Muscle of leg (tissue), 11 donors: Measurements from ENCODE around the gene PMFBP1. TPM values are rescaled to one million over a fixed set of nuclear protein-coding genes. Genes with fewer than 3 reads are reported as not detected.

Experiments
- DNase-seq: peaks from one replicate; pipeline ENCODE4 v3.0.0; 2013
- H3K27ac ChIP-seq: one replicate; pipeline ENCODE4 v1.5.1; 2013; ENCODE audit warnings: mild to moderate bottlenecking, low read length, control low read depth
- H3K27me3 ChIP-seq: one replicate; pipeline ENCODE4 v1.6.1; 2013; ENCODE audit warnings: low read length; ENCODE audit not compliant: control insufficient read depth, insufficient read depth
- H3K36me3 ChIP-seq: one replicate; pipeline ENCODE4 v1.6.1; 2013; ENCODE audit warnings: low read length; ENCODE audit not compliant: control insufficient read depth, insufficient read depth
- H3K4me1 ChIP-seq: one replicate; pipeline ENCODE4 v1.6.1; 2013; ENCODE audit warnings: low read length; ENCODE audit not compliant: control insufficient read depth, insufficient read depth
- H3K4me3 ChIP-seq: one replicate; pipeline ENCODE4 v1.5.1; 2013; ENCODE audit warnings: low read length, control low read depth
- H3K9me3 ChIP-seq: replicated peaks from 2 replicates; pipeline ENCODE4 v1.6.1; 2013; ENCODE audit warnings: low read depth, low read length; ENCODE audit not compliant: control insufficient read depth
- WGBS: methylation state at CpG from one replicate; pipeline ENCODE4 v1.1.5; 2013; ENCODE audit warnings: missing lambda C conversion rate; ENCODE audit not compliant: insufficient coverage; 5-methylcytosine and 5-hydroxymethylcytosine counted together
- polyA plus RNA-seq, 8 donors: library from polyadenylated mRNA; unstranded; fragments of 120-200 nt; gene quantifications; one replicate each; pipeline versions ENCODE4 v1.2.1 to v1.2.3, GENCODE V29; 2013; ENCODE audit warnings: inconsistent platforms in 1 of 8, low replicate concordance in 1 of 8; ENCODE audit not compliant: insufficient read length in 8 of 8, insufficient read depth in 1 of 8
- total RNA-seq: library from RNA; stranded (reverse); fragments of 120-200 nt; gene quantifications from one replicate; pipeline ENCODE4 v1.2.4, GENCODE V29; 2013

The PMFBP1 gene
- total and polyA plus RNA-seq, 9 donors: 0.40 to 3.7 (median 1.6) TPM

DNA sequence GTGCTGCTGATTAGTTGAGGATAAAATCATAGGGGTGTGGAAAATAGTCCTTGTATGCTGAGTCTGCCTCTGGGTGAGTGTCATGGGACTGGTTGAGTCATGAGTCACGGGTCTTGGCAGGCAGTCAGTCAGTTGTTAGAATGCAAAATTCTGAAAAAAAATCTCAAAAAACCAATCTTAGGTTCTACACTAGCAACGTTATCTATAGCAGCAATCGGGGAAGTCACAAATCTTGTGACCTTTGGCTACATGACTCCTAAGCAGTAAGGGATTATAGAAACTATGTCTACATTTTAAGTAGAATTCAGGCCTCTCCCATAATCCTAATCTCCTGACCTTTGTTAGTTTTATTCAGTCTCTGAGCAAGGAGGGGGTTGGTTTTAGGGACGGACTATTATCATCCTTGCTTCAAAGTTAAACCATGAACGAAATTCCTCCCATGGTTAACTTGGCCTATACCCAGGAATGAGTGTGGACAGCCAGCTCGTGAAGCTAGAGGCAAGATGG, 18.0 kb upstream of the PMFBP1 start:
- 74% methylated on average over 3 of the region's 6 CpGs for WGBS
- no peak overlapping the region for H3K27ac ChIP-seq
- DNase-seq: peak; percentile 47

DNA sequence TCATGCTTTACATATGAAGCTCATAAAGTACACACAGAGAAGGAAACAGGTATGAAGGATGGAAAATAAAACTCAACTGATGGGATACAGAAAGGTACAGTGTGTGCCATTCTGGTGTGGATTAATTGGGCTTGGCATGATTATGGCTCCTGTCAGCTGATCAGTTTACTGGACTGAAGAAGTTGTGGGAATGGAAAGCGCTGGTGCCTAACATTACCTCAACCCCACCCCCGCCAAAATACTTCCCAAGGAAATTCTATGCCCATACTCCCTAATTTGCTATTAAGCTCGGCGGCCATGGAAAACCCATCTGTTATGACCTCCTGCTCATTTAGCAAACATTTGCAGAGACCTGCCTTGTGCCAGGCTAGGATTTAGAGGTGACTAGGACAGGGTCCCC, 16.6 kb upstream of the PMFBP1 start:
- DNase-seq: no peak
- H3K36me3 ChIP-seq: no peaks in the 10 kb centered on the region
- 88% methylated on average over 3 of the region's 4 CpGs for WGBS

More for the DNA sequence above, 18.0 kb upstream of the PMFBP1 start:
- Histone ChIP-seq H3K4me1 (no peaks in the 10 kb centered on the region), H3K4me3 (no peak overlapping the region), H3K9me3 (no peaks in the 10 kb centered on the region), H3K36me3 (no peaks in the 10 kb centered on the region), H3K27me3 (no peaks in the 10 kb centered on the region)

DNA sequence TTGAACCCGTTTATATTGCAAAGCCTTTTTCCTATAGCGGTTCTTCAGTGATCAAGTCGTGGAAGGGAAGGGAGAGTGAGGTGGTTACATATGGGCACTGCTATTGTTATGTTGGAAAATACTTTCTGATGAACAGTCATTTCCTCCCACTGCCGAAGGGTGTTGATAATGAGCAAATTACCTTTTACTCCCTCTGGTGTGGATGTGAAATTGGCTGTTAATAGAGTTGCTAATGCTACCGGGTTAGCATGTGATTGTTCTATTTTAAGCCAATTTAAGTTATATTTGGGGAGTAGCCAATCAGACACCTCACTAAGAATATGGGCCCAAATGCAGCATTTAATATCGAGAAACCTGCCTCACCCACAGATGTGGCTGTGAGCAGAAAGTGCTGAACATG, 15.6 kb upstream of the PMFBP1 start:
- Histone ChIP-seq H3K36me3 (no peaks in the 10 kb centered on the region), H3K4me3 (no peak overlapping the region), H3K27me3 (no peaks in the 10 kb centered on the region), H3K27ac (no peak overlapping the region), H3K9me3 (no peaks in the 10 kb centered on the region), H3K4me1 (no peaks in the 10 kb centered on the region)
- no peak for DNase-seq
- no CpG with 5 or more reads among the region's 6 CpGs for WGBS

More for the DNA sequence above, 16.6 kb upstream of the PMFBP1 start:
- no peak overlapping the region for H3K4me3 ChIP-seq
- H3K27ac ChIP-seq: no peak overlapping the region
- H3K9me3 ChIP-seq: no peaks in the 10 kb centered on the region
- H3K4me1 ChIP-seq: no peaks in the 10 kb centered on the region
- H3K27me3 ChIP-seq: no peaks in the 10 kb centered on the region

DNA sequence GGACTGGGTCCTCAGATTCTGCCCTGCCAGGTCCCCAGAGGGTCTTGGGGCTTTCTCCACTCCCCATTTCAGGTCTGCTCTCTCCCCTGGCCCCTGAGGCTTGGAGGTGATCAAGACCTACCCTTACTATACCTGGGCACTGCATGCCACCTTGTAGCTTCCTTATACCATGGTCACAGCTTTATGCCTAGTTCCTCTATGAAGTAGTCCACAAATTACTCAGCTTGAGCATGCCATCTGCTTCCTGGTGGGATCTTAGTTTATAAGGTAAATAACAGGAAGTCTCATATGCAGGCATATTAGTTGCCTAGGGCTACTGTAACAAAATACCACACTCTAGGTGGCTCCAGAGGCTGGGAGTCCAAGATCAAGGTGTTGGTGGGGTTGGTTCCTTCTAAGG, 11.0 kb upstream of the PMFBP1 start:
- no peak for DNase-seq
- no peaks in the 10 kb centered on the region for H3K9me3 ChIP-seq
- H3K4me1 ChIP-seq: peaks cover 6% of the 10 kb centered on the region
- no peaks in the 10 kb centered on the region for H3K36me3 ChIP-seq
- H3K27me3 ChIP-seq: no peaks in the 10 kb centered on the region
- no peak overlapping the region for H3K4me3 ChIP-seq
- H3K27ac ChIP-seq: no peak overlapping the region

DNA sequence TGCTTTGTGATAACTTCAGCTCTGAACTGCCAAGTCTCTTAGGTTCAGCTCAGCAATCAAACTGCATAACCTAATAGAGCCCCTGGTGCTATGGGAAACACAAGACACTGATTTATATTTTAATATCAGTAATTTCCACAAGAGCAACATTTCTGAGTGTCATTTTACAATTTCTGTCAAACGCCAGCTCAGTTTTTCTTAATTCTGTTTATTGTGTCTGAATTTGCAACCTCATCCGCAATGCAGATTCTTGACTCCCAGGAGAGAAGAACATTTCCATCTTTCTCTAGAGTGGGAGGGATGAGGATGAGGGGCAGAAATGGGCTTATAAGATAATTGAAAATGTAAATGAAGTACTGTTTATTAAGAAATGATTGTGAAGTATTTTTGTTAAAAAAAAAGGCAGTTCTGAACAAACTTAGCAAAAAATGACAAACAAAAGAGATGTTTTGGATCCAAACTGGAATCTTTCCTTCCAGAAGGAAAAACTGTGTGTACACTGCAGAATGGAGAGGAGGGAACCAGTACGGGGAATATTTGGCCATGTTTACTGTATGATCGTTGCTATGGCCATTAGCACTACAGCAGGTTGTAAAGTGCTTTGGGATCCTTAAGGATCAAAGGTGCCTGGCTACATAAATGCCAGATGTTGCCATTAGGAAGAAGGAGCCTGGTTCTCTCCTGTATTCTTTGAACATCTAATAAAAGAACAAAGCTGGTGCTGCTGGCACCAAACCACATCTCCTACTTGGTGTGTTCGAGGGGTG, 7.4 kb upstream of the PMFBP1 start:
- Histone ChIP-seq H3K27me3 (no peaks in the 10 kb centered on the region), H3K36me3 (no peaks in the 10 kb centered on the region), H3K4me1 (peaks cover 6% of the 10 kb centered on the region), H3K27ac (peak overlapping the region; percentile 47), H3K4me3 (no peak overlapping the region), H3K9me3 (no peaks in the 10 kb centered on the region)
- DNase-seq: peak; percentile 81
- 33% methylated on average over 1 of the region's 5 CpGs for WGBS

DNA sequence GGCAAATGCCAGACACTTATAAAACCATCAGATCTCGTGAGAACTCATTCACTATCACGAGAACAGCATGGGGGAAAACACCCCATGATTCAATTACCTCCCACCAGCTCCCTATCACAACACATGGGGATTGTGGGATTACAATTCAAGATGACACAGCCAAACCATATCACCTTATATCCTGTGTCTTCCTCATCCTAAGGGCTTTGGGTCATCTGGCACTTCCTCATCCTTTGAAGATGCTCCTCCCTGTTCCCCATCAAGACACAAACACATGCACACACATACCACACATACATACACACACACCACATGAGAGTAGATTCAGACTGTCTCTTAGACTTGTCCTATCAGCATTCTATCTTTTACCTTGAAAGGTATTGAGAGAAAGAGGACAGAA, 2.8 kb upstream of the PMFBP1 start:
- no peak for DNase-seq
- 85% methylated on average over 2 of the region's 2 CpGs for WGBS
- H3K27ac ChIP-seq: no peak overlapping the region
- no peaks in the 10 kb centered on the region for H3K27me3 ChIP-seq
- H3K36me3 ChIP-seq: no peaks in the 10 kb centered on the region
- H3K4me3 ChIP-seq: no peak overlapping the region
- H3K9me3 ChIP-seq: no peaks in the 10 kb centered on the region
- H3K4me1 ChIP-seq: peaks cover 2% of the 10 kb centered on the region

DNA sequence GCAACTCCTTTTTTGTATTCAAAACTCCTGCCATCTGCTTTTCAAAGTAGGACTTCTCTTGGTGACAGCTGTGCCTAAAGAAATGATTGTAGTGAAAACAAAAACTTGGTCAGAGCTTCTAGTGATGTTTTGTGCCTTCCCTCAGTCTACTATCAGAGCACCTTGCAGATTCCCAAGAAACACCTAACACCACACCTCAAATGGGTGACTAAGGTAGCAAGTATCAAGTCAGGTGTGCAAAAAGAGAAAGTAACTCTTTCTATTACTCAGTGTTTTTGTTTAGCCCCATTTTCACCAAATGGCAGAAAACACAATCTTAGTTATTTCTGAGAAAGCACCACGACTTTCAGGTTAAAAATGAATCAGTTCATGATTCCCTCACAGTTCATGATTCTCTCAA, 2.0 kb upstream of the PMFBP1 start:
- no peaks in the 10 kb centered on the region for H3K27me3 ChIP-seq
- no peak for DNase-seq
- no peak overlapping the region for H3K27ac ChIP-seq
- WGBS: 100% methylated on average over 1 of the region's 1 CpG
- H3K4me3 ChIP-seq: no peak overlapping the region
- H3K4me1 ChIP-seq: no peaks in the 10 kb centered on the region
- H3K9me3 ChIP-seq: no peaks in the 10 kb centered on the region
- no peaks in the 10 kb centered on the region for H3K36me3 ChIP-seq

DNA sequence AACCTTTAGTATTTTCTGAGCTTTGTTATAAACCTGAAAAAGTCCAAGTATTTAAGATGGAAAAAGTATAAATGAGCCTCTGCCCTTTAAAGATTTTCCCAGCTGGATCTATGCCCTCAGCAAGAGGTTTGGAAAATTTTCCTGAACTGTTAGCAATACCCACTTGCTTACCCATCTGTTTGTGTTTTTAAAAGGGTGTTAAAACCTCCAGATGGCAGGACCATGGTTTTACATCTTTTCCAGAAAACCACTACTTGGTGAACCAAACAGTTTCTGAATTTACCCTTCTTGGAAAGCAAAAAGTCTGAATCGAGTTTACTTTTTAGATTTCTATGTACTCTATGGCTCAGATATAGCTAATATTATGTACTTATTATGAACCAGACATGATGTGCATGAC, 719 bp downstream of the PMFBP1 start:
- WGBS: no CpG with 5 or more reads among the region's 1 CpG
- Histone ChIP-seq H3K27me3 (no peaks in the 10 kb centered on the region), H3K4me3 (no peak overlapping the region), H3K4me1 (no peaks in the 10 kb centered on the region), H3K36me3 (no peaks in the 10 kb centered on the region), H3K9me3 (no peaks in the 10 kb centered on the region), H3K27ac (no peak overlapping the region)
- peak; percentile 8 for DNase-seq

DNA sequence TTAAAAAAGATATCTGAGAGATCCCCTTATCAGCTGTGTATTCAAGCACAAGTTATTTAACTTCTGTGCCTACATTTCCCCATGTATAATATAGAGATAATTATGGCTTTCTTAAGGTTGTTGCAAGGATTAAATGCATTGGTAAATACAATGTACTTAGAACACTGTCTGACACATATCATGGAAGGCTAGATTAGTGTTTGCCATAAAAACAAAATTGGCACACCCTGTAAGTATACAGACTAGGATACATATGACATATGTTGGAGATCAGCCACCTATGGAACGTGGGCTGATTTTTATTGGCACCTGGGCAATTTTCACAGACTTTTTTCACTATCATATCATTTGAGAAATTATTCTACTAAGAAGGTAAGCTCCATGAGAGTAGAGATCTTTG, 2.2 kb downstream of the PMFBP1 start:
- no peaks in the 10 kb centered on the region for H3K4me1 ChIP-seq
- no peaks in the 10 kb centered on the region for H3K27me3 ChIP-seq
- H3K27ac ChIP-seq: no peak overlapping the region
- no peaks in the 10 kb centered on the region for H3K36me3 ChIP-seq
- no peak for DNase-seq
- H3K4me3 ChIP-seq: no peak overlapping the region
- H3K9me3 ChIP-seq: no peaks in the 10 kb centered on the region
- no CpG with 5 or more reads among the region's 1 CpG for WGBS

DNA sequence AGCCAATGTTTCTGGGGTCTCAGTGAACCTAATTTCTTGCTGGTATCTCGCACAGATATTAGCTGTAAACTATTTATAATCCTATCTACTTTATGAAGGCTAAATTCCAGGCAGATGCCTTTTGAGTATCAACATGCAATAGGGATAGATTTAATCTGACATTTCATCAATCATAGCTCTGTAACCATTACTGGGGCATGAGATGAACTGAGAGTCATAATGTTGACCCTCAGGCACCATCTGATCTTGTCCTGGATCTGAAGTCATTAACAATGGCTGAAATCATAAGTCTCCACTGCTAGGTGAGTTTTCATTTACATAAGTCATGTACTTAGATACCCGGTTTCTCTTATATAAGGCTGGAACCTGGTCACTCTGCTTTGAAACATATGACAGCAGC, 3.6 kb downstream of the PMFBP1 start:
- Histone ChIP-seq H3K27me3 (no peaks in the 10 kb centered on the region), H3K9me3 (no peaks in the 10 kb centered on the region), H3K4me1 (no peaks in the 10 kb centered on the region), H3K4me3 (no peak overlapping the region), H3K27ac (no peak overlapping the region), H3K36me3 (no peaks in the 10 kb centered on the region)
- WGBS: no CpG with 5 or more reads among the region's 2 CpGs
- DNase-seq: no peak
